Neural crest cell (in vitro differentiated cells): Measurements from ENCODE around the gene PATJ. TPM values are rescaled to one million over a fixed set of nuclear protein-coding genes. Genes with fewer than 3 reads are reported as not detected.

Experiments
- DNase-seq: peaks from one replicate; pipeline ENCODE4 v3.0.0; 2021; ENCODE audit warnings: low read depth, mixed read lengths, low spot score
- H3K27ac Mint-ChIP-seq: one replicate; pipeline ENCODE4 v1.8.0; 2021; ENCODE audit warnings: mild to moderate bottlenecking, mixed read lengths; ENCODE audit not compliant: unreplicated experiment
- H3K27me3 Mint-ChIP-seq: 2 replicates; pipeline ENCODE4 v1.8.0; 2021; ENCODE audit warnings: low read depth, mild to moderate bottlenecking, mixed read lengths
- H3K36me3 Mint-ChIP-seq: 2 replicates; pipeline ENCODE4 v1.8.0; 2021; ENCODE audit warnings: low read depth, mild to moderate bottlenecking, mixed read lengths
- H3K4me1 Mint-ChIP-seq: 2 replicates; pipeline ENCODE4 v1.8.0; 2021; ENCODE audit warnings: mixed read lengths
- H3K4me3 Mint-ChIP-seq: one replicate; pipeline ENCODE4 v1.8.0; 2021; ENCODE audit warnings: mild to moderate bottlenecking, mixed read lengths
- H3K9me3 Mint-ChIP-seq: 2 replicates; pipeline ENCODE4 v1.8.0; 2021; ENCODE audit warnings: mixed read lengths
- CTCF ChIP-seq: fragments of 200-600 bp; sonication (generic); conservative IDR thresholded peaks from 2 replicates; pipeline ENCODE4 v1.5.0; 2021; ENCODE audit warnings: antibody characterized with exemption, mild to moderate bottlenecking
- total RNA-seq: library from RNA; stranded (reverse); gene quantifications from 2 replicates; pipeline ENCODE4 v1.2.1, GENCODE V29; 2021

Gene PATJ
- total RNA-seq, 1 donor from 2014 or later, result 3.9 TPM

- no peak overlapping the region for H3K4me3 Mint-ChIP-seq
- no peak overlapping the region for H3K27ac Mint-ChIP-seq
- H3K36me3 Mint-ChIP-seq, result no peaks in the 10 kb centered on the region
- H3K27me3 Mint-ChIP-seq, result no peaks in the 10 kb centered on the region
- TF ChIP-seq CTCF, result no peak
- DNase-seq, result no peak
- no peaks in the 10 kb centered on the region for H3K9me3 Mint-ChIP-seq
- H3K4me1 Mint-ChIP-seq, result no peaks in the 10 kb centered on the region
These were observed 361.6 kb downstream of the PATJ start for GRCh38 chr1:62103846-62104245.

- H3K27me3 Mint-ChIP-seq, result no peaks in the 10 kb centered on the region
- no peaks in the 10 kb centered on the region for H3K36me3 Mint-ChIP-seq
- H3K4me3 Mint-ChIP-seq, result no peak overlapping the region
- H3K27ac Mint-ChIP-seq, result no peak overlapping the region
- H3K9me3 Mint-ChIP-seq, result no peaks in the 10 kb centered on the region
- no peak for DNase-seq
- TF ChIP-seq CTCF, result no peak
- no peaks in the 10 kb centered on the region for H3K4me1 Mint-ChIP-seq
These were observed 365.6 kb downstream of the PATJ start for GRCh38 chr1:62107923-62108322.

- Mint-ChIP-seq H3K4me1 (no peaks in the 10 kb centered on the region), H3K27me3 (no peaks in the 10 kb centered on the region), H3K27ac (no peak overlapping the region), H3K36me3 (no peaks in the 10 kb centered on the region), H3K4me3 (no peak overlapping the region), H3K9me3 (no peaks in the 10 kb centered on the region)
- no peak for TF ChIP-seq CTCF
- DNase-seq, result no peak
These were observed 366.8 kb downstream of the PATJ start for GRCh38 chr1:62109124-62109523.

- no peak for DNase-seq
- H3K27me3 Mint-ChIP-seq, result no peaks in the 10 kb centered on the region
- H3K36me3 Mint-ChIP-seq, result no peaks in the 10 kb centered on the region
- no peaks in the 10 kb centered on the region for H3K9me3 Mint-ChIP-seq
- no peak overlapping the region for H3K27ac Mint-ChIP-seq
- H3K4me1 Mint-ChIP-seq, result no peaks in the 10 kb centered on the region
- no peak for TF ChIP-seq CTCF
- no peak overlapping the region for H3K4me3 Mint-ChIP-seq
These were observed 368.0 kb downstream of the PATJ start for GRCh38 chr1:62110198-62110817.

- Mint-ChIP-seq H3K27me3 (no peaks in the 10 kb centered on the region), H3K4me1 (no peaks in the 10 kb centered on the region), H3K27ac (no peak overlapping the region), H3K9me3 (no peaks in the 10 kb centered on the region), H3K36me3 (no peaks in the 10 kb centered on the region), H3K4me3 (no peak overlapping the region)
- no peak for DNase-seq
- no peak for TF ChIP-seq CTCF
These were observed 368.8 kb downstream of the PATJ start for GRCh38 chr1:62111084-62111483.

GRCh38 chr1:62113507-62113906 lies 371.2 kb downstream of the PATJ start:
- H3K36me3 Mint-ChIP-seq, result no peaks in the 10 kb centered on the region
- no peaks in the 10 kb centered on the region for H3K27me3 Mint-ChIP-seq
- peak overlapping the region; percentile 73 for H3K27ac Mint-ChIP-seq
- no peak overlapping the region for H3K4me3 Mint-ChIP-seq
- DNase-seq, result no peak
- no peaks in the 10 kb centered on the region for H3K9me3 Mint-ChIP-seq
- H3K4me1 Mint-ChIP-seq, result no peaks in the 10 kb centered on the region
- TF ChIP-seq CTCF, result no peak
